Ishikawa (cell line): ENCODE data around the gene SLC8A1.

Source experiments
- CEBPB ChIP-seq: IDR thresholded peaks from 2 replicates; pipeline ENCODE4 v1.6.1; 2012
- CREB1 ChIP-seq: IDR thresholded peaks from 2 replicates; pipeline ENCODE4 v1.6.1; 2012; ENCODE audit warnings: low read depth
- EGR1 ChIP-seq: IDR thresholded peaks from 2 replicates; pipeline ENCODE4 v1.6.1; 2012
- EP300 ChIP-seq: IDR thresholded peaks from 2 replicates; pipeline ENCODE4 v1.6.1; 2012; ENCODE audit warnings: borderline replicate concordance
- FOXM1 ChIP-seq: IDR thresholded peaks from 2 replicates; pipeline ENCODE4 v1.6.1; 2012; ENCODE audit warnings: low read depth, borderline replicate concordance
- MAX ChIP-seq: IDR thresholded peaks from 2 replicates; pipeline ENCODE4 v1.6.1; 2012
- NFIC ChIP-seq: IDR thresholded peaks from 2 replicates; pipeline ENCODE4 v1.6.1; 2012
- RAD21 ChIP-seq: IDR thresholded peaks from 2 replicates; pipeline ENCODE4 v1.6.1; 2012; ENCODE audit warnings: low read depth
- TAF1 ChIP-seq: IDR thresholded peaks from 2 replicates; pipeline ENCODE4 v1.6.1; 2012; ENCODE audit warnings: low read depth, mild to moderate bottlenecking
- TCF12 ChIP-seq: IDR thresholded peaks from 2 replicates; pipeline ENCODE4 v1.6.1; 2012; ENCODE audit warnings: low read depth
- TEAD4 ChIP-seq: IDR thresholded peaks from 2 replicates; pipeline ENCODE4 v1.6.1; 2012
- USF1 ChIP-seq: IDR thresholded peaks from 2 replicates; pipeline ENCODE4 v1.6.1; 2012
- YY1 ChIP-seq: IDR thresholded peaks from 2 replicates; pipeline ENCODE4 v1.6.1; 2012; ENCODE audit warnings: low read depth
- ZBTB7A ChIP-seq: IDR thresholded peaks from 2 replicates; pipeline ENCODE4 v1.6.1; 2012; ENCODE audit warnings: low read depth
- TF ChIP-seq, protein P1 (sequence below): IDR thresholded peaks from 2 replicates; pipeline ENCODE4 v1.6.1; 2012; ENCODE audit warnings: low read depth, mild to moderate bottlenecking

SLC8A1 gene

GRCh38 chr2:40403233-40403836 is 48.6 kb downstream of the SLC8A1 start:
- TF ChIP-seq MAX (no peak), RAD21 (no peak), YY1 (no peak), NFIC (no peak), CEBPB (no peak), EP300 (no peak)
- TF ChIP-seq, protein P1, sequence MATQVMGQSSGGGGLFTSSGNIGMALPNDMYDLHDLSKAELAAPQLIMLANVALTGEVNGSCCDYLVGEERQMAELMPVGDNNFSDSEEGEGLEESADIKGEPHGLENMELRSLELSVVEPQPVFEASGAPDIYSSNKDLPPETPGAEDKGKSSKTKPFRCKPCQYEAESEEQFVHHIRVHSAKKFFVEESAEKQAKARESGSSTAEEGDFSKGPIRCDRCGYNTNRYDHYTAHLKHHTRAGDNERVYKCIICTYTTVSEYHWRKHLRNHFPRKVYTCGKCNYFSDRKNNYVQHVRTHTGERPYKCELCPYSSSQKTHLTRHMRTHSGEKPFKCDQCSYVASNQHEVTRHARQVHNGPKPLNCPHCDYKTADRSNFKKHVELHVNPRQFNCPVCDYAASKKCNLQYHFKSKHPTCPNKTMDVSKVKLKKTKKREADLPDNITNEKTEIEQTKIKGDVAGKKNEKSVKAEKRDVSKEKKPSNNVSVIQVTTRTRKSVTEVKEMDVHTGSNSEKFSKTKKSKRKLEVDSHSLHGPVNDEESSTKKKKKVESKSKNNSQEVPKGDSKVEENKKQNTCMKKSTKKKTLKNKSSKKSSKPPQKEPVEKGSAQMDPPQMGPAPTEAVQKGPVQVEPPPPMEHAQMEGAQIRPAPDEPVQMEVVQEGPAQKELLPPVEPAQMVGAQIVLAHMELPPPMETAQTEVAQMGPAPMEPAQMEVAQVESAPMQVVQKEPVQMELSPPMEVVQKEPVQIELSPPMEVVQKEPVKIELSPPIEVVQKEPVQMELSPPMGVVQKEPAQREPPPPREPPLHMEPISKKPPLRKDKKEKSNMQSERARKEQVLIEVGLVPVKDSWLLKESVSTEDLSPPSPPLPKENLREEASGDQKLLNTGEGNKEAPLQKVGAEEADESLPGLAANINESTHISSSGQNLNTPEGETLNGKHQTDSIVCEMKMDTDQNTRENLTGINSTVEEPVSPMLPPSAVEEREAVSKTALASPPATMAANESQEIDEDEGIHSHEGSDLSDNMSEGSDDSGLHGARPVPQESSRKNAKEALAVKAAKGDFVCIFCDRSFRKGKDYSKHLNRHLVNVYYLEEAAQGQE, result no peak

GRCh38 chr2:40401896-40402295 is 50.0 kb downstream of the SLC8A1 start:
- TF ChIP-seq, protein P1, result no peak
- TF ChIP-seq EGR1 (no peak), TAF1 (no peak), CEBPB (no peak), USF1 (no peak), ZBTB7A (no peak), EP300 (no peak), NFIC (no peak)

GRCh38 chr2:40400336-40400953 is 51.4 kb downstream of the SLC8A1 start:
- no peak for TF ChIP-seq MAX
- TF ChIP-seq TAF1, result no peak
- TF ChIP-seq FOXM1, result no peak
- TF ChIP-seq ZBTB7A, result no peak
- no peak for TF ChIP-seq YY1
- no peak for TF ChIP-seq CREB1
- TF ChIP-seq USF1, result no peak
- no peak for TF ChIP-seq NFIC
- TF ChIP-seq EP300, result no peak
- no peak for TF ChIP-seq TCF12

- no peak for TF ChIP-seq ZBTB7A
- no peak for TF ChIP-seq USF1
- TF ChIP-seq, protein P1, result no peak
- no peak for TF ChIP-seq CEBPB
- TF ChIP-seq TEAD4, result no peak
- no peak for TF ChIP-seq FOXM1
- no peak for TF ChIP-seq MAX
- TF ChIP-seq EP300, result no peak
- no peak for TF ChIP-seq EGR1
- TF ChIP-seq TCF12, result no peak
- TF ChIP-seq TAF1, result no peak
- TF ChIP-seq NFIC, result no peak
- TF ChIP-seq RAD21, result no peak
- TF ChIP-seq CREB1, result no peak
- TF ChIP-seq YY1, result no peak
Measured at GRCh38 chr2:40397765-40398164, 54.1 kb downstream of the SLC8A1 start.
